H9 (cell line): ENCODE results near the gene CACNA1H. TPM values are rescaled to one million over a fixed set of nuclear protein-coding genes. Genes with fewer than 3 reads are reported as not detected.

Experiments used
- DNase-seq: peaks from one replicate; pipeline ENCODE4 v3.0.0-alpha.2; 2017
- H2AFZ ChIP-seq: one replicate; pipeline ENCODE4 v1.6.1; 2013; ENCODE audit warnings: mild to moderate bottlenecking, low read length, control low read depth, moderate library complexity
- H2AK5ac ChIP-seq: 2 replicates; pipeline ENCODE4 v1.6.1; 2013; ENCODE audit warnings: low read length, control low read depth, mixed read lengths; ENCODE audit not compliant: insufficient read length
- H2BK120ac ChIP-seq: one replicate; pipeline ENCODE4 v1.6.1; 2013; ENCODE audit warnings: low read depth, mild to moderate bottlenecking, low read length, control low read depth, inconsistent platforms; ENCODE audit not compliant: poor library complexity, severe bottlenecking
- H2BK12ac ChIP-seq: 2 replicates; pipeline ENCODE4 v1.6.1; 2013; ENCODE audit warnings: low read length, control low read depth, mixed read lengths, low read depth; ENCODE audit not compliant: insufficient read length
- H2BK15ac ChIP-seq: 2 replicates; pipeline ENCODE4 v1.6.1; 2013; ENCODE audit warnings: low read depth, low read length, control low read depth
- H2BK20ac ChIP-seq: one replicate; pipeline ENCODE4 v1.6.1; 2013; ENCODE audit warnings: low read depth, mild to moderate bottlenecking, low read length, control low read depth, inconsistent platforms; ENCODE audit not compliant: poor library complexity, severe bottlenecking
- H2BK5ac ChIP-seq: 2 replicates; pipeline ENCODE4 v1.6.1; 2013; ENCODE audit warnings: low read length, control low read depth, mixed read lengths; ENCODE audit not compliant: insufficient read length
- H3K14ac ChIP-seq: 2 replicates; pipeline ENCODE4 v1.6.1; 2013; ENCODE audit warnings: low read length, control low read depth; ENCODE audit not compliant: insufficient read depth
- H3K18ac ChIP-seq: 2 replicates; pipeline ENCODE4 v1.6.1; 2013; ENCODE audit warnings: low read depth, mild to moderate bottlenecking, mixed read lengths, low read length, control low read depth; ENCODE audit not compliant: insufficient read length
- H3K23ac ChIP-seq: 2 replicates; pipeline ENCODE4 v1.6.1; 2013; ENCODE audit warnings: low read length, control low read depth, mixed read lengths, low read depth; ENCODE audit not compliant: insufficient read length
- H3K23me2 ChIP-seq: 2 replicates; pipeline ENCODE4 v1.6.1; 2013; ENCODE audit warnings: low read depth, mild to moderate bottlenecking, mixed read lengths, low read length, control low read depth; ENCODE audit not compliant: insufficient read length, poor library complexity, severe bottlenecking
- H3K27ac ChIP-seq: 2 replicates; pipeline ENCODE4 v1.5.1; 2013; ENCODE audit warnings: low read length, control low read depth, mixed read lengths, low read depth; ENCODE audit not compliant: insufficient read length
- H3K27me3 ChIP-seq: 2 replicates; pipeline ENCODE4 v1.6.1; 2013; ENCODE audit warnings: low read length, control low read depth, inconsistent platforms; ENCODE audit not compliant: insufficient read depth
- H3K4ac ChIP-seq: 2 replicates; pipeline ENCODE4 v1.6.1; 2013; ENCODE audit warnings: low read depth, mild to moderate bottlenecking, control low read depth, inconsistent platforms, low read length, moderate library complexity
- H3K4me1 ChIP-seq: 2 replicates; pipeline ENCODE4 v1.6.1; 2013; ENCODE audit warnings: low read length, control low read depth, inconsistent platforms; ENCODE audit not compliant: insufficient read depth
- H3K4me2 ChIP-seq: 2 replicates; pipeline ENCODE4 v1.6.1; 2013; ENCODE audit warnings: low read length, control low read depth, mixed read lengths; ENCODE audit not compliant: insufficient read length, insufficient read depth
- H3K56ac ChIP-seq: 2 replicates; pipeline ENCODE4 v1.6.1; 2013; ENCODE audit warnings: low read depth, mild to moderate bottlenecking, mixed read lengths, low read length, control low read depth; ENCODE audit not compliant: insufficient read length
- H3K79me1 ChIP-seq: 2 replicates; pipeline ENCODE4 v1.6.1; 2013; ENCODE audit warnings: low read depth, mild to moderate bottlenecking, moderate library complexity, low read length, control low read depth, inconsistent platforms; ENCODE audit not compliant: insufficient read depth, poor library complexity, severe bottlenecking
- H3K79me2 ChIP-seq: 2 replicates; pipeline ENCODE4 v1.6.1; 2013; ENCODE audit warnings: low read length, control low read depth, inconsistent platforms; ENCODE audit not compliant: insufficient read depth
- H3K9ac ChIP-seq: 2 replicates; pipeline ENCODE4 v1.6.1; 2013; ENCODE audit warnings: low read length, control low read depth, mixed read lengths; ENCODE audit not compliant: insufficient read length; ENCODE audit errors: extremely low read depth
- H3K9me3 ChIP-seq: one replicate; pipeline ENCODE4 v1.6.1; 2013; ENCODE audit warnings: low read depth, low read length, inconsistent platforms; ENCODE audit not compliant: control insufficient read depth
- H3T11ph ChIP-seq: one replicate; pipeline ENCODE4 v1.6.1; 2013; ENCODE audit warnings: mild to moderate bottlenecking, low read length, control low read depth, inconsistent platforms
- H4K20me1 ChIP-seq: one replicate; pipeline ENCODE4 v1.6.1; 2013; ENCODE audit not compliant: control insufficient read depth, insufficient read length, insufficient read depth
- H4K5ac ChIP-seq: 2 replicates; pipeline ENCODE4 v1.6.1; 2013; ENCODE audit warnings: low read depth, mild to moderate bottlenecking, mixed read lengths, low read length, control low read depth; ENCODE audit not compliant: insufficient read length
- H4K8ac ChIP-seq: replicated peaks from 2 replicates; pipeline ENCODE4 v1.6.1; 2013; ENCODE audit warnings: low read length, control low read depth, mixed read lengths, low read depth; ENCODE audit not compliant: insufficient read length
- H4K91ac ChIP-seq: 2 replicates; pipeline ENCODE4 v1.6.1; 2013; ENCODE audit warnings: low read depth, mild to moderate bottlenecking, moderate library complexity, mixed read lengths, low read length, control low read depth; ENCODE audit not compliant: insufficient read length
- H3K27ac Mint-ChIP-seq, 3 experiments: 2 replicates in 2 of 3; 3 replicates in 1 of 3; pipeline ENCODE4 v1.8.0; 2020 to 2021; ENCODE audit warnings: mixed read lengths in 3 of 3, mild to moderate bottlenecking in 1 of 3, moderate library complexity in 1 of 3
- H3K27me3 Mint-ChIP-seq: 2 replicates; pipeline ENCODE4 v1.8.0; 2021; ENCODE audit warnings: low read depth, mild to moderate bottlenecking, moderate library complexity, mixed read lengths
- H3K36me3 Mint-ChIP-seq, 3 experiments: 2 replicates in 2 of 3; 3 replicates in 1 of 3; pipeline ENCODE4 v1.8.0; 2020 to 2021; ENCODE audit warnings: low read depth in 3 of 3, mixed read lengths in 3 of 3; ENCODE audit not compliant: insufficient read depth in 1 of 3
- H3K4me1 Mint-ChIP-seq, 2 experiments: 2 replicates each; pipeline ENCODE4 v1.8.0; 2020; ENCODE audit warnings: mixed read lengths in 2 of 2
- H3K4me3 Mint-ChIP-seq, 2 experiments: 2 replicates in 1 of 2; 3 replicates in 1 of 2; pipeline ENCODE4 v1.8.0; 2020 to 2021; ENCODE audit warnings: mild to moderate bottlenecking in 2 of 2, mixed read lengths in 2 of 2, moderate library complexity in 1 of 2
- H3K9me3 Mint-ChIP-seq, 2 experiments: 2 replicates in 1 of 2; 3 replicates in 1 of 2; pipeline ENCODE4 v1.8.0; 2020; ENCODE audit warnings: mild to moderate bottlenecking in 2 of 2, mixed read lengths in 2 of 2, moderate library complexity in 1 of 2
- WGBS: extraction: QIAGEN DNeasy Blood & Tissue Kit; methylation state at CpG from one replicate; pipeline ENCODE4 v1.1.7; 2013; ENCODE audit warnings: missing lambda C conversion rate, low lambda C conversion rate, mixed read lengths; ENCODE audit not compliant: insufficient read length; ENCODE audit errors: extremely low coverage; 5-methylcytosine and 5-hydroxymethylcytosine counted together
- total RNA-seq: library from RNA; stranded (reverse); gene quantifications from 2 replicates; pipeline ENCODE4 v1.2.1, GENCODE V29; 2021
- TF ChIP-seq, protein P1 (sequence below): fragments of 200-600 bp; sonication (generic); conservative IDR thresholded peaks from 3 replicates; pipeline ENCODE4 v1.8.0; 2021; ENCODE audit warnings: antibody characterized with exemption, mild to moderate bottlenecking

CACNA1H gene
- total RNA-seq, 1 experiment from 2014 or later = 43.3 TPM

DNA sequence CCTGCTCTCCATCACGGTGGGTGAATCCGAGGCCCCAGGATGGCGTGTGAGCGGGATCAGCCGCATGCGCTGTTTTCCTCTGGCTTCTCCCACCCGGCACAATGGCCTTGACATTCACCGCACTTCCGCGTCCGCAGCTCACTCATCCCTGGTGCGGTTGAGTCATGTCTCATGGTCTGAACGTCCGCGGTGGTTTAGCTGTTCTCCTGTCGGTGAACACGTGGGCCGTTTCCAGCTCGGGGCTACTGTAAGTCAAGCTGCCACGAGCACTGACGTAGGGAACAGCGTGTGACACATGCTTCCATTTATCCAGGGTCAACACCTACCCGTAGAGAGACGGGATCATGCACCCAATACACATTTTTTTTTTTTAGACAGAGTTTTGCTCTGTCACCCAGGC is 15.3 kb upstream of the CACNA1H start:
- Histone ChIP-seq H4K20me1 (no peaks in the 10 kb centered on the region), H3K79me2 (no peaks in the 10 kb centered on the region), H3K23me2 (no peaks in the 10 kb centered on the region), H2BK20ac (no peak overlapping the region), H3K9me3 (no peaks in the 10 kb centered on the region), H3K4ac (no peak overlapping the region), H3K4me1 (no peaks in the 10 kb centered on the region), H2AK5ac (no peak overlapping the region), H3K14ac (no peak overlapping the region), H3K56ac (no peak overlapping the region), H3K27ac (no peak overlapping the region), H4K5ac (no peak overlapping the region), H2BK120ac (no peak overlapping the region), H3K79me1 (no peaks in the 10 kb centered on the region), H3K9ac (no peak overlapping the region), H3K18ac (no peak overlapping the region), H2BK5ac (no peak overlapping the region), H2BK12ac (no peak overlapping the region), H2AFZ (no peak overlapping the region), H4K91ac (no peak overlapping the region), H4K8ac (no peak overlapping the region), H3T11ph (no peak overlapping the region), H3K4me2 (no peak overlapping the region), H2BK15ac (no peak overlapping the region), H3K27me3 (no peaks in the 10 kb centered on the region), H3K23ac (no peak overlapping the region)
- H3K4me3 Mint-ChIP-seq = no peak overlapping the region; a peak in 1 of 5 replicates
- H3K9me3 Mint-ChIP-seq = no peaks in the 10 kb centered on the region
- peaks cover 21% of the 10 kb centered on the region for H3K27me3 Mint-ChIP-seq
- H3K36me3 Mint-ChIP-seq = no peaks in the 10 kb centered on the region
- peak overlapping the region in 1 of 3 experiments; percentile 79; a peak in 1 of 7 replicates for H3K27ac Mint-ChIP-seq
- TF ChIP-seq, protein P1, sequence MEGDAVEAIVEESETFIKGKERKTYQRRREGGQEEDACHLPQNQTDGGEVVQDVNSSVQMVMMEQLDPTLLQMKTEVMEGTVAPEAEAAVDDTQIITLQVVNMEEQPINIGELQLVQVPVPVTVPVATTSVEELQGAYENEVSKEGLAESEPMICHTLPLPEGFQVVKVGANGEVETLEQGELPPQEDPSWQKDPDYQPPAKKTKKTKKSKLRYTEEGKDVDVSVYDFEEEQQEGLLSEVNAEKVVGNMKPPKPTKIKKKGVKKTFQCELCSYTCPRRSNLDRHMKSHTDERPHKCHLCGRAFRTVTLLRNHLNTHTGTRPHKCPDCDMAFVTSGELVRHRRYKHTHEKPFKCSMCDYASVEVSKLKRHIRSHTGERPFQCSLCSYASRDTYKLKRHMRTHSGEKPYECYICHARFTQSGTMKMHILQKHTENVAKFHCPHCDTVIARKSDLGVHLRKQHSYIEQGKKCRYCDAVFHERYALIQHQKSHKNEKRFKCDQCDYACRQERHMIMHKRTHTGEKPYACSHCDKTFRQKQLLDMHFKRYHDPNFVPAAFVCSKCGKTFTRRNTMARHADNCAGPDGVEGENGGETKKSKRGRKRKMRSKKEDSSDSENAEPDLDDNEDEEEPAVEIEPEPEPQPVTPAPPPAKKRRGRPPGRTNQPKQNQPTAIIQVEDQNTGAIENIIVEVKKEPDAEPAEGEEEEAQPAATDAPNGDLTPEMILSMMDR = no peak
- no peak for DNase-seq
- H3K4me1 Mint-ChIP-seq = peaks cover 2 to 3% of the 10 kb centered on the region in 2 experiments; a peak in 2 of 4 replicates
- WGBS = no CpG with 5 or more reads among the region's 24 CpGs
